Measurements from ENCODE around the gene SOCS3. TPM values are rescaled to one million over a fixed set of nuclear protein-coding genes. Genes with fewer than 3 reads are reported as not detected.

SOCS3 gene
- total and polyA plus RNA-seq, 2 experiments from 2014 or later: 33.3 to 59.0 TPM

DNA sequence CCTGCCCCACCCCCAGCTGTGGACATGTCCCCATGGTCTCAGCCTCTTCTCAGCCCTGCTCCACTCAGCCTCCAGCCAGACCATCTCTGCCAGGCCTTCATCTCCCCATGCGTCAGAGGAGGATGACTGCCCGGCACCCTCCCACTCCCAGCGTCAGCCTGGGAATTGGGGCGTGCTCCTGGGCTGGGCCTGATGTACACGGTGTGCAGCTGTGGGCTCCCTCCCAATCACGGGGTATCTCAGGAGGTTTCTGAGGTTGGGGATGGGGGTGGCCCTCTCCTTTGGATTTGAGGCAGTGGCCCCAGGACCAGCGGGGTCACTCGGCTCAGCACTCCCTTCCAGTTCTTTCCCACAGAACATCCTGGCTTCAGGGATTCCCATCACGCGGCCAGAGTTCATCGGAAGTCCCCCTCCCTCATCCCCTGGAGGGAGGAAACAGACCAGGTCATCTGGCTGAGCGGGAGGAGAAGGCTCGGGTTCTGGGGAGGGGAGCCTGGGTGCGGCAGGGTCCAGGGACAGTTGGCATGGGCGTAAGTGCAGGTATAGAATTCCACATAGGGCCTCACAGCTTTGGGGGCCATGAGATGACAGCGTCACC lies 36.9 kb downstream of the SOCS3 start:
- Histone ChIP-seq H3K27me3 (no peaks in the 10 kb centered on the region), H3K27ac (no peak overlapping the region), H3K4me1 (ENCODE audit: low read depth) (peaks cover 13% of the 10 kb centered on the region)

GRCh38 chr17:78322327-78322857 lies 37.5 kb downstream of the SOCS3 start:
- no peak for TF ChIP-seq CTCF (IDR thresholded peaks at IDR 0.05; ENCODE audit: low read depth, low read length)
- no peaks in the 10 kb centered on the region for H3K27me3 ChIP-seq
- H3K4me3 ChIP-seq: no peak overlapping the region
- no peak overlapping the region for H3K27ac ChIP-seq
- DNase-seq (ENCODE audit: low read depth in 1 of 2, low spot score in 1 of 2): no peak
- no peaks in the 10 kb centered on the region for H3K9me3 ChIP-seq (ENCODE audit: low read depth)
- H3K36me3 ChIP-seq: no peaks in the 10 kb centered on the region
- peaks cover 14% of the 10 kb centered on the region for H3K4me1 ChIP-seq (ENCODE audit: low read depth)

More for the DNA sequence above, 36.9 kb downstream of the SOCS3 start:
- TF ChIP-seq CTCF (IDR thresholded peaks at IDR 0.05; ENCODE audit: low read depth, low read length): no peak
- no peak overlapping the region for H3K4me3 ChIP-seq
- no peaks in the 10 kb centered on the region for H3K9me3 ChIP-seq (ENCODE audit: low read depth)
- no peaks in the 10 kb centered on the region for H3K36me3 ChIP-seq
- peak in 1 of 2 donors; percentile 72 for DNase-seq (ENCODE audit: low read depth in 1 of 2, low spot score in 1 of 2)

DNA sequence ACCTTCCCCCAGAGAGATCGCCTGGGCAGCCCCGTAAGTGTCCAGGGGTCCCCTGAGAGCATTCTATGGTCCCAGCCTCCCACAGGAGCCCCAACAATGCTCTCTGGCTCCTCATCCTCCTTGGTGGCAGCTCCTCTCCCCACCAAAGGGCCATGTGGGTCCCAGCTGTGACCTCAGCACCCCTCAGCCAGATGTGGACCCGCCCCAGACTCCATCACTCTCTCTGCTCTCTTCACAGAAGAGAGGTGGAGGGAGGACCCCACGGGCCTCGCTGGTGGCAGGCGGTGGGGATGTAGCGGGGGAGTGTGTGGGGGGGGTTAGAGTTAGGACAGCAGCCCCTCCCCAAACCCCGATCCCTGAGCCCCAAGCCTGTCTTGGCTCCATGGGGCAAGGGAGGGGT lies 41.0 kb downstream of the SOCS3 start:
- no peak for DNase-seq (ENCODE audit: low read depth in 1 of 2, low spot score in 1 of 2)
- H3K27ac ChIP-seq: no peak overlapping the region
- no peaks in the 10 kb centered on the region for H3K36me3 ChIP-seq
- H3K4me3 ChIP-seq: no peak overlapping the region
- no peaks in the 10 kb centered on the region for H3K9me3 ChIP-seq (ENCODE audit: low read depth)
- peaks cover 19% of the 10 kb centered on the region for H3K4me1 ChIP-seq (ENCODE audit: low read depth)
- no peak for TF ChIP-seq CTCF (IDR thresholded peaks at IDR 0.05; ENCODE audit: low read depth, low read length)
- H3K27me3 ChIP-seq: no peaks in the 10 kb centered on the region

GRCh38 chr17:78318407-78318806 lies 41.5 kb downstream of the SOCS3 start:
- no peak for DNase-seq (ENCODE audit: low read depth in 1 of 2, low spot score in 1 of 2)
- H3K36me3 ChIP-seq: no peaks in the 10 kb centered on the region
- H3K27ac ChIP-seq: no peak overlapping the region
- H3K4me1 ChIP-seq (ENCODE audit: low read depth): peaks cover 16% of the 10 kb centered on the region
- no peak for TF ChIP-seq CTCF (IDR thresholded peaks at IDR 0.05; ENCODE audit: low read depth, low read length)
- H3K27me3 ChIP-seq: no peaks in the 10 kb centered on the region
- H3K9me3 ChIP-seq (ENCODE audit: low read depth): no peaks in the 10 kb centered on the region
- H3K4me3 ChIP-seq: no peak overlapping the region

DNA sequence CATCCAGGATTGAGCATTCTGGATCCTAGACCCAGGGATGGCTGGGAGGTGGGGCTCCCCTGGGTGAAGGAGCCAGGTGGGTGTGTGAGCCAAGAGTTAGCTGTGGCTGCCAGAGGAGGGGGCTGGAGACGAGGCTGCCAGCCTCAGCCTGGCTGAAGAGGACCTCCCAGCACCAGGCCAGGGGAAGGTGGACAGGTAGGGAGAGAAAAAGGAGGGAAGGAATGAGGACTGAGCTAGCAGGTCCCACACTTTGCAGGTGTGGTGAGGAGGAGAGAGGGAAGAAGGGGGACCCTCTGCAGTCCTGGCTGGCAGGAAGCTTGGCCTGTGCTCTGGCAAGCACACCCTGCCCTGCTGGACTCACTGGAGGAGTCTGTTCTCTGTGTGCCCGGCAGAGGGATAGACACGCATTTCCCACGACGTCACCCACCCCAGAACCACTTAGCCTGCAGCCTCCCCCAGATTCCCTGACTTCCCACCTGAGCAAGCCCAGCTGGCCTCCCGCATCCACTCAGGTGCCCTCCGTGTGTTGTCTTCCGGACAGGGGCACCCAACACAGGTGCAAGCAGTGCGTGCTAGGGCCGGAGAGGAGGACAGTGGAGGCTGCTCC lies 42.0 kb downstream of the SOCS3 start:
- TF ChIP-seq CTCF (IDR thresholded peaks at IDR 0.05; ENCODE audit: low read depth, low read length): no peak
- Histone ChIP-seq H3K9me3 (ENCODE audit: low read depth) (no peaks in the 10 kb centered on the region), H3K36me3 (no peaks in the 10 kb centered on the region), H3K27me3 (no peaks in the 10 kb centered on the region), H3K4me3 (no peak overlapping the region), H3K4me1 (ENCODE audit: low read depth) (peaks cover 16% of the 10 kb centered on the region), H3K27ac (no peak overlapping the region)
- DNase-seq (ENCODE audit: low read depth in 1 of 2, low spot score in 1 of 2): no peak
